ENCODE results near the gene AGRN.
"Not testable (repeated sequence)": the region's sequence is repeated elsewhere in the genome, so short reads cannot be mapped to it uniquely, and the experiment has no call there.

Gene AGRN

GRCh38 chr1:1053682-1054081 is 33.8 kb downstream of the AGRN start:
- no peak for DNase-seq (ENCODE audit: low read depth)

GRCh38 chr1:1054099-1054700 is 34.3 kb downstream of the AGRN start:
- no peak for DNase-seq (ENCODE audit: low read depth)

- DNase-seq (ENCODE audit: low read depth) = no peak
These were observed 35.1 kb downstream of the AGRN start for GRCh38 chr1:1054971-1055370.

- no peak for DNase-seq (ENCODE audit: low read depth)
These were observed 36.2 kb downstream of the AGRN start for GRCh38 chr1:1055841-1056736.

GRCh38 chr1:1057769-1058087 is 37.8 kb downstream of the AGRN start:
- not testable (repeated sequence) for DNase-seq (ENCODE audit: low read depth)

- no peak for DNase-seq (ENCODE audit: low read depth)
These were observed 38.4 kb downstream of the AGRN start for GRCh38 chr1:1058088-1058905.

- DNase-seq (ENCODE audit: low read depth) = no peak
These were observed 39.1 kb downstream of the AGRN start for GRCh38 chr1:1058921-1059493.

GRCh38 chr1:1059494-1060280 is 39.8 kb downstream of the AGRN start:
- no peak for DNase-seq (ENCODE audit: low read depth)

- DNase-seq (ENCODE audit: low read depth) = no peak
These were observed 40.5 kb downstream of the AGRN start for GRCh38 chr1:1060281-1061000.

- no peak for DNase-seq (ENCODE audit: low read depth)
These were observed 41.9 kb downstream of the AGRN start for GRCh38 chr1:1061682-1062345.

GRCh38 chr1:1062348-1063163 is 42.6 kb downstream of the AGRN start:
- DNase-seq (ENCODE audit: low read depth) = no peak

- DNase-seq (ENCODE audit: low read depth) = no peak
These were observed 43.5 kb downstream of the AGRN start for GRCh38 chr1:1063261-1063944.

GRCh38 chr1:1063945-1064831 is 44.3 kb downstream of the AGRN start:
- no peak for DNase-seq (ENCODE audit: low read depth)

- no peak for DNase-seq (ENCODE audit: low read depth)
These were observed 45.5 kb downstream of the AGRN start for GRCh38 chr1:1065265-1065939.

- DNase-seq (ENCODE audit: low read depth) = not testable (repeated sequence)
These were observed 46.0 kb downstream of the AGRN start for GRCh38 chr1:1065940-1066304.

- DNase-seq (ENCODE audit: low read depth) = no peak
These were observed 46.7 kb downstream of the AGRN start for GRCh38 chr1:1066403-1067283.
